ENCODE measurements around the gene ZNF81.

DNA sequence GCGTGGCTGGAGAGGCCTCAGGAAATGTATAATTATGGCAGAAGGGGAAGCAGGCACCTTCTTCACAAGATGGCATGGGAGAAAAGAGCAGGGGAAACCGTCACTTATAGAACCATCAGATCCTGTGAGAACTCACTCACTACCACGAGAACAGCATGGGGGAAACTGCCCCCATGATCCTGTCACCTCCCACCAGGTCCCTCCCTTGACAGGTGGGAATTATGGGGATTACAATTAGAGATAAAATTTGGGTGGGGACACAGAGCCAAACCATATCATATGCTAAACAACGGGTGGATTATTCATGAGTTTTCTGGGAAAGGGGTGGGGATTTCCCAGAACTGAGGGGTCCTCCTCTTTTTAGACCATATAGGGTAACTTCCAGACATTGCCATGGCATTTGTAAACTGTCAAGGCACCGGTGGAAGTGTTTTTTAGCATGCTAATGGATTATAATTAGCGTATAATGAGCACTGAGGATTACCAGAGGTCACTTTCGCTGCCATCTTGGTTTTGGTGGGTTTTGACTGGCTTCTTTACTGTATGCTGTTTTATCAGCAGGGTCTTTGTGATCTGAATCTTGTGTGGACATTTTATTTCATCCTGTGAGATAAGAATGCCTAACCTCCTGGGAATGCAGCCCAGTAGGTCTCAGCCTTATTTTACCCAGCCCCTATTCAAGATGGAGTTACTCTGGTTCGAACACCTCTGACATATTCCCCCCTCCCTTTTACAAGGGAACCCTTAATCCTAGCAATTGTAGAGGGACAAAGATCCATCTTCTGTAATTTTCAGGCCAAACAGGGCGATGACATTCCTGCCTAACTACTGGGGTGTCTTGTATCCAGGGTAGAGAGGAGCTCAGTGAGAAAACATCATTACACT is 27.6 kb upstream of the ZNF81 start:
- no peak for TF ChIP-seq CTCF (IDR thresholded peaks at IDR 0.05; ENCODE audit: low read depth, low read length)
- no peak for TF ChIP-seq EZH2phosphoT487 (IDR thresholded peaks at IDR 0.05; ENCODE audit: low read depth)

Measured in OCI-LY3 (cell line).